Muscle layer of colon (tissue), 2 donors: ENCODE results near the gene PIP.
"Not testable (repeated sequence)": the region's sequence is repeated elsewhere in the genome, so short reads cannot be mapped to it uniquely, and the experiment has no call there.

ENCODE experiments used
- H3K27ac ChIP-seq: one replicate; pipeline ENCODE4 v1.7.0; 2013; ENCODE audit warnings: low read depth, mild to moderate bottlenecking, low read length, moderate library complexity
- H3K27me3 ChIP-seq, 2 donors: one replicate each; pipeline ENCODE4 v1.7.0; 2013; ENCODE audit warnings: low read length in 2 of 2, mild to moderate bottlenecking in 2 of 2; ENCODE audit not compliant: insufficient read depth in 2 of 2, control insufficient read depth in 1 of 2
- H3K36me3 ChIP-seq: one replicate; pipeline ENCODE4 v1.7.0; 2013; ENCODE audit warnings: mild to moderate bottlenecking, low read length; ENCODE audit not compliant: insufficient read depth
- H3K4me1 ChIP-seq: one replicate; pipeline ENCODE4 v1.7.0; 2013; ENCODE audit warnings: mild to moderate bottlenecking, low read length; ENCODE audit not compliant: insufficient read depth
- H3K4me3 ChIP-seq, 2 donors: one replicate each; pipeline ENCODE4 v1.7.0; 2013; ENCODE audit warnings: low read length in 2 of 2, low read depth in 1 of 2, mild to moderate bottlenecking in 1 of 2, moderate library complexity in 1 of 2
- H3K9ac ChIP-seq: one replicate; pipeline ENCODE4 v1.7.0; 2013; ENCODE audit warnings: low read length
- H3K9me3 ChIP-seq: one replicate; pipeline ENCODE4 v1.7.0; 2013; ENCODE audit warnings: mild to moderate bottlenecking, low read length
- donor health status: abdominal sarcoma.
- donor health status: Adenocarcinoma of cecum.

Gene PIP

DNA sequence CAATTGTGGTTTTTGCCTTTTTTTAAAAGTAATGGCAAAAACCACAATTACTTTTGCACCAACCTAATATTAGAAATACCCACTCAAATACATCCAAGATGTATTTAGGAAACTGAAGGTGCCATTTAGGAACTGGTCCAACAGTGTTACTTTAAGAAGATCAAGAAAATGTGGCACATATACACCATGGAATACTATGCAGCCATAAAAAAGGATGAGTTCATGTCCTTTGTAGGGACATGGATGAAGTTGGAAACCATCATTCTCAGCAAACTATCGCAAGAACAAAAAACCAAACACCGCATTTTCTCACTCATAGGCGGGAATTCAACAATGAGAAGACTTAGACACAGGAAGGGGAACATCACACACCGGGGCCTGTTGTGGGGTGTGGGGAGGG is 48.9 kb downstream of the PIP start:
- H3K27ac ChIP-seq, H3K9ac ChIP-seq, H3K4me3 ChIP-seq, H3K4me1 ChIP-seq, H3K36me3 ChIP-seq, H3K9me3 ChIP-seq, H3K27me3 ChIP-seq: not testable (repeated sequence)

DNA sequence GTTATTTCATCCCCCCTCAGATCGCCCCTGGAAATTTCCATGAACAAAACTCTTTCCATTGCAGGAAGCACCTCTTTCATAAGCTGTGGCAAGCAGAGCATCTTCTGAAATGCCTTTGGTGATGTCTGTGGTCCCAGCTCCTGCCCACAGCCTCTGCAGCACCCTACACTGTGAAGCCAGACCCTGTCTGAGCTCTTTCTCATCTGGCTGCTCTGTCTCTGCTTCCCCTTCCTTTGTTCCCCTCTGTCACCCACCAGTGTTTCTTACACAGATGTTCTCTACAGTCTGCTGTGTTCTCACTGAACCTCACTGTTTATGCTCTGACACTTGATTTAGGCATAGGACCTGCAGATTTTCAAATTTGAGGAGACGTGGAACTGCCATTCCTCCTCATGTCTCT is 49.5 kb downstream of the PIP start:
- H3K4me3 ChIP-seq, result no peak overlapping the region
- no peaks in the 10 kb centered on the region for H3K36me3 ChIP-seq
- no peaks in the 10 kb centered on the region for H3K27me3 ChIP-seq
- H3K9me3 ChIP-seq, result no peaks in the 10 kb centered on the region
- H3K27ac ChIP-seq, result no peak overlapping the region
- no peaks in the 10 kb centered on the region for H3K4me1 ChIP-seq
- no peak overlapping the region for H3K9ac ChIP-seq

DNA sequence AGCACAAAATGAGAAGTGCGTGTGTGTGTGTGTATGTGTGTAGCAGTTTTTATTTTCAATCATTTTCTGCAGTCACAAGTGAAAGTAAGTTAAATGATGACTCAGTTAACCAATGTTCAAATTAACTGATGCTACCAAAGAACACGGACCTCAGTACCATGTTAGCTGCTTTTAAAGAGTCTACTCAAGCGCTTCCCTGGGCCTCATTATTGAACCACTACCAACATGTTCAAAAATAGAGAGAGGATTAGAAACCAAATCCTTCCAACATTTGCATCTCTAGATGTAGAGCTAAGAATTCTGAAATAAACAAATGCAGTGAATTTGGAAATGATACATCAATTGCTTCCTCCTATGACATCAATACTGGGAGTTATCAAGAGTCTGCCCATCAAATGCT is 51.1 kb downstream of the PIP start, which contains the start of gene TAS2R39:
TAS2R39 (plus strand) TSS at position 396 of the 400 bp plus-strand sequence; CDS start at position 396, 0 bp downstream.
- Histone ChIP-seq H3K27ac (no peak within 1 kb of the TSS), H3K27me3 (no peaks in the 10 kb centered on the region), H3K9ac (no peak within 1 kb of the TSS), H3K9me3 (no peaks in the 10 kb centered on the region), H3K4me3 (no peak within 1 kb of the TSS), H3K4me1 (no peaks in the 10 kb centered on the region), H3K36me3 (no peaks in the 10 kb centered on the region)

DNA sequence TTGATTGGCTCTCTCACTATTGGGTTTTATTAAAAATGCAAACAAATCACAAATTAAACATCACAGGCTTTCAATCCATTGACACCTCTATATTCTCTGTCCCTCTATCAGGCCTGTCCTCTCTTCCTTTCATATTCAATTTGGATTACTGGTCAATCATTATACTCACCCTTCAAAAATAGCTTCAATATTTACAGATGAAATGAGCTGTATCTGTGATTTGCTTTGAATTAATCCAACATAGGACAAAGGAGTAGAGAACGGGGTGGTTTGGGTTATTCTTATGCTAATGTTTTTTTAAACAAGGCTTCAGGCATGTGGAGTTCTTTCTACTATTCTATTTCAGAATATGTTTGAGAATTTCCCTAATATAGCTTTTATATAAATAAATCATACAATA is 53.7 kb downstream of the PIP start:
- H3K9ac ChIP-seq, result no peak overlapping the region
- H3K4me1 ChIP-seq, result no peaks in the 10 kb centered on the region
- H3K9me3 ChIP-seq, result no peaks in the 10 kb centered on the region
- H3K4me3 ChIP-seq, result no peak overlapping the region
- no peaks in the 10 kb centered on the region for H3K36me3 ChIP-seq
- H3K27me3 ChIP-seq, result no peaks in the 10 kb centered on the region
- no peak overlapping the region for H3K27ac ChIP-seq

DNA sequence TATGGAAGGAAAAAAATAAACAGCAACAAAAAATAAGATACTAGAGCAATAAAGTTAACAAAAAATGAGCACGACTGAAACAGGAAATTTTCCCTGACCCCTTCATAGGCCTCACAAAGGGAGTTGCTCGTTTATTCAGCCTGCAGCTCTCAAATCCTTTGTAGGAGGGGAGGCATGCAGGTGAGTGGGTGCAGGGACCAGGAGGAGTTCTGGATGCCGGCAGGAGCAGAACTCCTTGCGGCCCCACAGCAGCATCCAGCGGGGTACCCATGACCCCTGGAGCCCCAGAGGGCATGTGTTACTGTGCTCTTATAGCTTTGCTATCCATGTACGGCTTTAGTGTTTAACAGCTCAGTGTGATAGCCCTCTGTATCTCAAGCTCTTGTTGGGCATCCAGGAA is 57.1 kb downstream of the PIP start:
- H3K4me3 ChIP-seq, result no peak overlapping the region
- H3K27me3 ChIP-seq, result no peaks in the 10 kb centered on the region
- no peaks in the 10 kb centered on the region for H3K9me3 ChIP-seq
- H3K36me3 ChIP-seq, result no peaks in the 10 kb centered on the region
- no peak overlapping the region for H3K9ac ChIP-seq
- H3K4me1 ChIP-seq, result no peaks in the 10 kb centered on the region
- no peak overlapping the region for H3K27ac ChIP-seq
